ENCODE measurements around the gene FGF14. TPM values are rescaled to one million over a fixed set of nuclear protein-coding genes. Genes with fewer than 3 reads are reported as not detected.

The FGF14 gene
- total and polyA plus RNA-seq, 7 experiments from 2014 or later, result not detected

GRCh38 chr13:102197193-102197592, 204.7 kb downstream of the FGF14 start:
- no peak overlapping the region for H3K27ac Mint-ChIP-seq
- H3K27me3 ChIP-seq (ENCODE audit: control insufficient read depth in 2 of 2, insufficient read depth in 2 of 2, low read length in 2 of 2), result peaks cover 0 to 3% of the 10 kb centered on the region in 2 donors
- ATAC-seq, result no peak
- peaks cover 0 to 2% (median 0%) of the 10 kb centered on the region in 7 donors for H3K4me1 Mint-ChIP-seq
- peaks cover 0 to 13% (median 4%) of the 10 kb centered on the region in 5 donors for H3K27me3 Mint-ChIP-seq
- intact Hi-C loops (cut with micrococcal nuclease), result loop anchor here in 1 of 2 donors (2.0 kb wide), 1 partner anchor 260 kb away; no protein-coding TSS in a partner anchor
- no peaks in the 10 kb centered on the region for H3K36me3 Mint-ChIP-seq
- peaks cover 0 to 4% (median 0%) of the 10 kb centered on the region in 11 donors for H3K9me3 Mint-ChIP-seq
- H3K9me3 ChIP-seq (ENCODE audit: control insufficient read depth in 2 of 3, low read length in 3 of 3), result no peaks in the 10 kb centered on the region
- H3K4me3 ChIP-seq (ENCODE audit: low read length), result no peak overlapping the region
- DNase-seq, result no peak
- H3K36me3 ChIP-seq (ENCODE audit: control insufficient read depth in 2 of 3, insufficient read depth in 3 of 3, low read length in 3 of 3), result no peaks in the 10 kb centered on the region
- no peak overlapping the region for H3K4me3 Mint-ChIP-seq
- ChIA-PET POLR2A (no interaction called here), CTCF (interaction anchor here (0.7 kb wide), 1 partner anchor 51 kb away, joined by 3 read pairs; no protein-coding TSS in a partner anchor)
- no peaks in the 10 kb centered on the region for H3K4me1 ChIP-seq (ENCODE audit: control insufficient read depth in 2 of 2, insufficient read depth in 2 of 2, low read length in 2 of 2)
- no peak overlapping the region for H3K27ac ChIP-seq (ENCODE audit: low read depth, low read length)

GRCh38 chr13:102195566-102196462, 206.0 kb downstream of the FGF14 start:
- ChIA-PET POLR2A (no interaction called here), CTCF (no interaction called here)
- peaks cover 0 to 13% (median 5%) of the 10 kb centered on the region in 5 donors for H3K27me3 Mint-ChIP-seq
- H3K9me3 ChIP-seq (ENCODE audit: control insufficient read depth in 2 of 3, low read length in 3 of 3), result no peaks in the 10 kb centered on the region
- H3K27ac Mint-ChIP-seq, result no peak overlapping the region
- H3K4me1 Mint-ChIP-seq, result peaks cover 0 to 4% (median 0%) of the 10 kb centered on the region in 7 donors
- no peaks in the 10 kb centered on the region for H3K36me3 ChIP-seq (ENCODE audit: control insufficient read depth in 2 of 3, insufficient read depth in 3 of 3, low read length in 3 of 3)
- H3K4me3 ChIP-seq (ENCODE audit: low read length), result no peak overlapping the region
- ATAC-seq (no peak), DNase-seq (no peak)
- H3K4me1 ChIP-seq (ENCODE audit: control insufficient read depth in 2 of 2, insufficient read depth in 2 of 2, low read length in 2 of 2), result no peaks in the 10 kb centered on the region
- intact Hi-C loops (cut with micrococcal nuclease), result loop anchor here in 1 of 2 donors (2.0 kb wide), 1 partner anchor 261 kb away; no protein-coding TSS in a partner anchor
- peaks cover 0 to 4% (median 0%) of the 10 kb centered on the region in 11 donors for H3K9me3 Mint-ChIP-seq
- H3K27ac ChIP-seq (ENCODE audit: low read depth, low read length), result no peak overlapping the region
- no peaks in the 10 kb centered on the region for H3K36me3 Mint-ChIP-seq
- H3K27me3 ChIP-seq (ENCODE audit: control insufficient read depth in 2 of 2, insufficient read depth in 2 of 2, low read length in 2 of 2), result peaks cover 0 to 3% of the 10 kb centered on the region in 2 donors
- H3K4me3 Mint-ChIP-seq, result no peak overlapping the region

- Histone ChIP-seq H3K4me3 (ENCODE audit: low read length) (no peak overlapping the region), H3K9me3 (ENCODE audit: control insufficient read depth in 2 of 3, low read length in 3 of 3) (no peaks in the 10 kb centered on the region), H3K4me1 (ENCODE audit: control insufficient read depth in 2 of 2, insufficient read depth in 2 of 2, low read length in 2 of 2) (no peaks in the 10 kb centered on the region), H3K27ac (ENCODE audit: low read depth, low read length) (no peak overlapping the region), H3K36me3 (ENCODE audit: control insufficient read depth in 2 of 3, insufficient read depth in 3 of 3, low read length in 3 of 3) (no peaks in the 10 kb centered on the region), H3K27me3 (ENCODE audit: control insufficient read depth in 2 of 2, insufficient read depth in 2 of 2, low read length in 2 of 2) (no peaks in the 10 kb centered on the region)
- no peak overlapping the region for H3K4me3 Mint-ChIP-seq
- intact Hi-C loops (cut with micrococcal nuclease), result no loop called here
- no peaks in the 10 kb centered on the region for H3K36me3 Mint-ChIP-seq
- H3K27me3 Mint-ChIP-seq, result peaks cover 0 to 15% (median 5%) of the 10 kb centered on the region in 5 donors
- peaks cover 0 to 4% (median 0%) of the 10 kb centered on the region in 7 donors for H3K4me1 Mint-ChIP-seq
- peaks cover 0 to 4% (median 0%) of the 10 kb centered on the region in 11 donors for H3K9me3 Mint-ChIP-seq
- ATAC-seq (no peak), DNase-seq (no peak)
- H3K27ac Mint-ChIP-seq, result no peak overlapping the region
- CTCF ChIA-PET, result no interaction called here
- POLR2A ChIA-PET, result no interaction called here
Measured at GRCh38 chr13:102192858-102193257, 209.0 kb downstream of the FGF14 start.

- no peak for DNase-seq
- no peak for ATAC-seq
- H3K27me3 Mint-ChIP-seq, result peaks cover 0 to 17% (median 5%) of the 10 kb centered on the region in 5 donors
Measured at GRCh38 chr13:102191951-102192502, 209.8 kb downstream of the FGF14 start.

GRCh38 chr13:102190930-102191329, 210.9 kb downstream of the FGF14 start:
- Mint-ChIP-seq H3K27me3 (peaks cover 0 to 25% (median 10%) of the 10 kb centered on the region in 5 donors), H3K27ac (no peak overlapping the region), H3K4me1 (peaks cover 0 to 4% (median 0%) of the 10 kb centered on the region in 7 donors), H3K36me3 (no peaks in the 10 kb centered on the region), H3K9me3 (peaks cover 0 to 4% (median 0%) of the 10 kb centered on the region in 11 donors), H3K4me3 (no peak overlapping the region)
- Histone ChIP-seq H3K9me3 (ENCODE audit: control insufficient read depth in 2 of 3, low read length in 3 of 3) (no peaks in the 10 kb centered on the region), H3K27ac (ENCODE audit: low read depth, low read length) (no peak overlapping the region), H3K4me1 (ENCODE audit: control insufficient read depth in 2 of 2, insufficient read depth in 2 of 2, low read length in 2 of 2) (no peaks in the 10 kb centered on the region), H3K27me3 (ENCODE audit: control insufficient read depth in 2 of 2, insufficient read depth in 2 of 2, low read length in 2 of 2) (no peaks in the 10 kb centered on the region), H3K4me3 (ENCODE audit: low read length) (no peak overlapping the region), H3K36me3 (ENCODE audit: control insufficient read depth in 2 of 3, insufficient read depth in 3 of 3, low read length in 3 of 3) (no peaks in the 10 kb centered on the region)
- ChIA-PET POLR2A (no interaction called here), CTCF (no interaction called here)
- ATAC-seq (no peak), DNase-seq (no peak)
- intact Hi-C loops (cut with micrococcal nuclease), result no loop called here

More at GRCh38 chr13:102191951-102192502, 209.8 kb downstream of the FGF14 start:
- no peaks in the 10 kb centered on the region for H3K27me3 ChIP-seq (ENCODE audit: control insufficient read depth in 2 of 2, insufficient read depth in 2 of 2, low read length in 2 of 2)
- H3K4me3 ChIP-seq (ENCODE audit: low read length), result no peak overlapping the region
- Mint-ChIP-seq H3K27ac (no peak overlapping the region), H3K4me1 (peaks cover 0 to 4% (median 0%) of the 10 kb centered on the region in 7 donors), H3K4me3 (no peak overlapping the region), H3K36me3 (no peaks in the 10 kb centered on the region), H3K9me3 (peaks cover 0 to 4% (median 0%) of the 10 kb centered on the region in 11 donors)
- intact Hi-C loops (cut with micrococcal nuclease), result no loop called here
- H3K36me3 ChIP-seq (ENCODE audit: control insufficient read depth in 2 of 3, insufficient read depth in 3 of 3, low read length in 3 of 3), result no peaks in the 10 kb centered on the region
- ChIA-PET CTCF (no interaction called here), POLR2A (no interaction called here)
- no peaks in the 10 kb centered on the region for H3K9me3 ChIP-seq (ENCODE audit: control insufficient read depth in 2 of 3, low read length in 3 of 3)
- H3K27ac ChIP-seq (ENCODE audit: low read depth, low read length), result no peak overlapping the region
- H3K4me1 ChIP-seq (ENCODE audit: control insufficient read depth in 2 of 2, insufficient read depth in 2 of 2, low read length in 2 of 2), result no peaks in the 10 kb centered on the region

- H3K27me3 Mint-ChIP-seq, result peaks cover 0 to 18% (median 7%) of the 10 kb centered on the region in 5 donors
- ATAC-seq (no peak), DNase-seq (no peak)
- intact Hi-C loops (cut with micrococcal nuclease), result no loop called here
- peaks cover 0 to 3% (median 0%) of the 10 kb centered on the region in 11 donors for H3K9me3 Mint-ChIP-seq
- Histone ChIP-seq H3K4me1 (ENCODE audit: control insufficient read depth in 2 of 2, insufficient read depth in 2 of 2, low read length in 2 of 2) (no peaks in the 10 kb centered on the region), H3K27ac (ENCODE audit: low read depth, low read length) (no peak overlapping the region), H3K4me3 (ENCODE audit: low read length) (no peak overlapping the region), H3K36me3 (ENCODE audit: control insufficient read depth in 2 of 3, insufficient read depth in 3 of 3, low read length in 3 of 3) (no peaks in the 10 kb centered on the region), H3K9me3 (ENCODE audit: control insufficient read depth in 2 of 3, low read length in 3 of 3) (no peaks in the 10 kb centered on the region), H3K27me3 (ENCODE audit: control insufficient read depth in 2 of 2, insufficient read depth in 2 of 2, low read length in 2 of 2) (no peaks in the 10 kb centered on the region)
- ChIA-PET CTCF (no interaction called here), POLR2A (no interaction called here)
- H3K27ac Mint-ChIP-seq, result no peak overlapping the region
- H3K4me3 Mint-ChIP-seq, result no peak overlapping the region
- H3K36me3 Mint-ChIP-seq, result no peaks in the 10 kb centered on the region
- H3K4me1 Mint-ChIP-seq, result peaks cover 0 to 3% (median 0%) of the 10 kb centered on the region in 7 donors
Measured at GRCh38 chr13:102187313-102187712, 214.5 kb downstream of the FGF14 start.
